K562 (cell line): ENCODE results near the gene MAPKAPK3. TPM values are rescaled to one million over a fixed set of nuclear protein-coding genes. Genes with fewer than 3 reads are reported as not detected.
A peak's percentile ranks its signal among the peaks of the same experiment; 100 is the strongest.

Experiments used
- COPS2 ChIP-seq: fragments of 450-650 bp; conservative IDR thresholded peaks from 2 replicates; pipeline ENCODE4 v1.6.1; 2016; ENCODE audit warnings: mild to moderate bottlenecking, moderate library complexity
- DDX20 ChIP-seq: fragments of 450-650 bp; IDR thresholded peaks from 2 replicates; pipeline ENCODE4 v1.6.1; 2016; ENCODE audit warnings: missing genetic modification characterization, low read depth, mild to moderate bottlenecking, missing compliant biosample characterization, moderate library complexity
- EWSR1 ChIP-seq: fragments of 450-650 bp; IDR thresholded peaks from 2 replicates; pipeline ENCODE4 v1.6.1; 2018; ENCODE audit warnings: borderline replicate concordance, mild to moderate bottlenecking, low read depth, moderate library complexity; ENCODE audit not compliant: partially characterized antibody
- MNT ChIP-seq, 2 experiments: fragments of 450-650 bp; conservative IDR thresholded peaks; 2 replicates each; pipeline ENCODE4 v1.6.1; 2017; ENCODE audit warnings: mild to moderate bottlenecking in 2 of 2, moderate library complexity in 2 of 2
- NFE2L1 ChIP-seq: fragments of 450-650 bp; IDR thresholded peaks from 2 replicates; pipeline ENCODE4 v1.6.1; 2016; ENCODE audit warnings: missing genetic modification characterization, low read depth, mild to moderate bottlenecking, missing compliant biosample characterization, moderate library complexity, borderline replicate concordance
- POLR2AphosphoS5 ChIP-seq: IDR thresholded peaks from 2 replicates; pipeline ENCODE4 v1.6.1; 2011; ENCODE audit warnings: mild to moderate bottlenecking, low read depth, low read length, moderate library complexity; ENCODE audit not compliant: control insufficient read depth, insufficient read depth
- PURB ChIP-seq: sonication (generic); formaldehyde crosslinking; IDR thresholded peaks from 2 replicates; pipeline ENCODE4 v1.9.0; 2021; ENCODE audit warnings: low read depth, mild to moderate bottlenecking, missing genetic modification reagents
- RBM25 ChIP-seq: fragments of 200-400 bp; formaldehyde crosslinking; IDR thresholded peaks from 2 replicates; pipeline ENCODE4 v1.6.1; 2018; ENCODE audit warnings: low read length, low read depth, moderate library complexity; ENCODE audit not compliant: severe bottlenecking
- RNF2 ChIP-seq: sonication (generic); IDR thresholded peaks from 2 replicates; pipeline ENCODE4 v1.6.1; 2016
- SLC30A9 ChIP-seq: fragments of 250-450 bp; sonication (Bioruptor Pico); IDR thresholded peaks from 2 replicates; pipeline ENCODE4 v1.8.0; 2022; ENCODE audit warnings: mild to moderate bottlenecking, moderate library complexity
- SMAD4 ChIP-seq: fragments of 250-450 bp; sonication (Bioruptor Pico); conservative IDR thresholded peaks from 2 replicates; pipeline ENCODE4 v1.8.0; 2021; ENCODE audit warnings: inconsistent platforms, mild to moderate bottlenecking, moderate library complexity
- TEAD4 ChIP-seq, 2 experiments: sonication (generic) in 1 of 2; formaldehyde crosslinking in 1 of 2; IDR thresholded peaks; 2 replicates each; pipeline versions ENCODE4 v1.6.1 to v1.8.0; 2012 to 2022; ENCODE audit warnings: borderline replicate concordance in 1 of 2, inconsistent platforms in 1 of 2, low read length in 1 of 2, mild to moderate bottlenecking in 1 of 2, missing genetic modification reagents in 1 of 2
- ZNF395 ChIP-seq: fragments of 200-800 bp; sonication (Bioruptor generic); IDR thresholded peaks from 2 replicates; pipeline ENCODE4 v1.6.1; 2017; ENCODE audit warnings: missing genetic modification characterization, missing compliant biosample characterization
- ZNF583 ChIP-seq: fragments of 250-450 bp; sonication (Bioruptor Pico); IDR thresholded peaks from 2 replicates; pipeline ENCODE4 v1.4.0; 2020
- ZNF586 ChIP-seq: fragments of 450-650 bp; formaldehyde crosslinking; conservative IDR thresholded peaks from 2 replicates; pipeline ENCODE4 v1.4.0; 2020; ENCODE audit warnings: mild to moderate bottlenecking, moderate library complexity
- polyA plus RNA-seq, 8 experiments: library from polyadenylated mRNA; depleted of rRNA in 4 of 8; stranded (reverse) in 5 of 8; unstranded in 3 of 8; fragments of >200 nt; fragmentation: Nextera tagmentation in 2 of 8; fragmentation: Illumina TruSeq in 1 of 8; extraction: Ambion mirVana in 2 of 8; extraction: Trizol in 1 of 8; gene quantifications; 2 replicates each; pipeline versions ENCODE4 v1.2.1 to v1.2.3, GENCODE V29; 2011 to 2014; ENCODE audit warnings: inconsistent platforms in 1 of 8, missing spikeins in 1 of 8
- total RNA-seq, 7 experiments: library from RNA; depleted of rRNA in 6 of 7; stranded (reverse); fragments of >200 nt in 6 of 7; fragmentation: Illumina TruSeq in 2 of 7; extraction: Trizol in 2 of 7; gene quantifications; 2 replicates each; pipeline versions ENCODE4 v1.2.1 to v1.2.3, GENCODE V29; 2011 to 2021; ENCODE audit warnings: low replicate concordance in 1 of 7
- TF ChIP-seq, protein P1 (sequence below): fragments of 250-450 bp; sonication (Bioruptor Pico); IDR thresholded peaks from 2 replicates; pipeline ENCODE4 v1.4.0; 2020
- TF ChIP-seq, protein P2 (sequence below): sonication (generic); formaldehyde crosslinking; IDR thresholded peaks from 2 replicates; pipeline ENCODE4 v1.8.0; 2022; ENCODE audit warnings: missing genetic modification reagents, mild to moderate bottlenecking, borderline replicate concordance
- TF ChIP-seq, protein P3 (sequence below): IDR thresholded peaks from 2 replicates; pipeline ENCODE4 v1.6.1; 2011; ENCODE audit warnings: borderline replicate concordance, low read depth, mild to moderate bottlenecking, moderate library complexity, low read length; ENCODE audit not compliant: insufficient read depth, poor library complexity, severe bottlenecking

MAPKAPK3 gene
- total and polyA plus RNA-seq, 9 of the 15 experiments (the other 6 are each of a cell fraction or from before 2014, with no cell fraction given), result 8.0 to 56.4 (median 41.2) TPM

GRCh38 chr3:50600141-50600753 lies 16.7 kb upstream of the MAPKAPK3 start (continued):
- TF ChIP-seq RBM25 (peak; percentile 82), NFE2L1 (tag) (no peak), POLR2AphosphoS5 (no peak), SLC30A9 (no peak), ZNF583 (CRISPR knock-in tag) (no peak), MNT (conservative IDR thresholded peaks at IDR 0.05) (0 out of 4 replicates have a peak, but pooled peaks of 1 of the 2 experiments have one; percentile 10), PURB (no peak), DDX20 (tag) (no peak), COPS2 (no peak), RNF2 (peak; percentile 18; the same call in 1 of the 2 replicates), SMAD4 (CRISPR knock-in tag) (peak; percentile 90), EWSR1 (no peak), TEAD4 (IDR thresholded peaks at IDR 0.05; ENCODE audit: low read length) (no peak), TEAD4 (CRISPR knock-in tag; IDR thresholded peaks at IDR 0.05; ENCODE audit: borderline replicate concordance) (no peak), ZNF586 (no peak), ZNF395 (CRISPR knock-in tag) (no peak; the same call in 1 of the 2 replicates)
- TF ChIP-seq, protein P1, sequence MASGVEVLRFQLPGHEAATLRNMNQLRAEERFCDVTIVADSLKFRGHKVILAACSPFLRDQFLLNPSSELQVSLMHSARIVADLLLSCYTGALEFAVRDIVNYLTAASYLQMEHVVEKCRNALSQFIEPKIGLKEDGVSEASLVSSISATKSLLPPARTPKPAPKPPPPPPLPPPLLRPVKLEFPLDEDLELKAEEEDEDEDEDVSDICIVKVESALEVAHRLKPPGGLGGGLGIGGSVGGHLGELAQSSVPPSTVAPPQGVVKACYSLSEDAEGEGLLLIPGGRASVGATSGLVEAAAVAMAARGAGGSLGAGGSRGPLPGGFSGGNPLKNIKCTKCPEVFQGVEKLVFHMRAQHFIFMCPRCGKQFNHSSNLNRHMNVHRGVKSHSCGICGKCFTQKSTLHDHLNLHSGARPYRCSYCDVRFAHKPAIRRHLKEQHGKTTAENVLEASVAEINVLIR, result no peak
- TF ChIP-seq, protein P2, sequence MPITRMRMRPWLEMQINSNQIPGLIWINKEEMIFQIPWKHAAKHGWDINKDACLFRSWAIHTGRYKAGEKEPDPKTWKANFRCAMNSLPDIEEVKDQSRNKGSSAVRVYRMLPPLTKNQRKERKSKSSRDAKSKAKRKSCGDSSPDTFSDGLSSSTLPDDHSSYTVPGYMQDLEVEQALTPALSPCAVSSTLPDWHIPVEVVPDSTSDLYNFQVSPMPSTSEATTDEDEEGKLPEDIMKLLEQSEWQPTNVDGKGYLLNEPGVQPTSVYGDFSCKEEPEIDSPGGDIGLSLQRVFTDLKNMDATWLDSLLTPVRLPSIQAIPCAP (CRISPR knock-in tag), result no peak
- TF ChIP-seq, protein P3, sequence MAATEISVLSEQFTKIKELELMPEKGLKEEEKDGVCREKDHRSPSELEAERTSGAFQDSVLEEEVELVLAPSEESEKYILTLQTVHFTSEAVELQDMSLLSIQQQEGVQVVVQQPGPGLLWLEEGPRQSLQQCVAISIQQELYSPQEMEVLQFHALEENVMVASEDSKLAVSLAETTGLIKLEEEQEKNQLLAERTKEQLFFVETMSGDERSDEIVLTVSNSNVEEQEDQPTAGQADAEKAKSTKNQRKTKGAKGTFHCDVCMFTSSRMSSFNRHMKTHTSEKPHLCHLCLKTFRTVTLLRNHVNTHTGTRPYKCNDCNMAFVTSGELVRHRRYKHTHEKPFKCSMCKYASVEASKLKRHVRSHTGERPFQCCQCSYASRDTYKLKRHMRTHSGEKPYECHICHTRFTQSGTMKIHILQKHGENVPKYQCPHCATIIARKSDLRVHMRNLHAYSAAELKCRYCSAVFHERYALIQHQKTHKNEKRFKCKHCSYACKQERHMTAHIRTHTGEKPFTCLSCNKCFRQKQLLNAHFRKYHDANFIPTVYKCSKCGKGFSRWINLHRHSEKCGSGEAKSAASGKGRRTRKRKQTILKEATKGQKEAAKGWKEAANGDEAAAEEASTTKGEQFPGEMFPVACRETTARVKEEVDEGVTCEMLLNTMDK, result no peak
